Breast epithelium (tissue), 4 donors: ENCODE results near the gene MFN2. TPM values are rescaled to one million over a fixed set of nuclear protein-coding genes. Genes with fewer than 3 reads are reported as not detected.
A peak's percentile ranks its signal among the peaks of the same experiment; 100 is the strongest.

Experiments
- DNase-seq, 2 donors: peaks; one replicate each; pipeline ENCODE4 v3.0.0-alpha.2; 2019; ENCODE audit warnings: low spot score in 2 of 2
- H3K27ac ChIP-seq, 2 donors: fragments of 200-600 bp; sonication (generic) in 1 of 2; one replicate each; pipeline ENCODE4 v1.5.1; 2016 to 2019; ENCODE audit warnings: mild to moderate bottlenecking in 1 of 2
- H3K27me3 ChIP-seq, 2 donors: fragments of 200-600 bp; sonication (generic) in 1 of 2; one replicate each; pipeline versions ENCODE4 v1.5.1 to v1.6.0; 2017 to 2019; ENCODE audit warnings: control low read depth in 1 of 2, mild to moderate bottlenecking in 1 of 2
- H3K36me3 ChIP-seq: fragments of 200-600 bp; one replicate; pipeline ENCODE4 v1.5.1; 2019
- H3K4me1 ChIP-seq, 2 donors: fragments of 200-600 bp; sonication (generic); one replicate each; pipeline ENCODE4 v1.5.1; 2016 to 2019; ENCODE audit warnings: control low read depth in 1 of 2
- H3K4me3 ChIP-seq, 3 donors: fragments of 200-600 bp; sonication (generic); 1 replicate in 2 of 3; 2 replicates in 1 of 3; pipeline ENCODE4 v1.5.1; 2016 to 2019; ENCODE audit warnings: mild to moderate bottlenecking in 3 of 3, moderate library complexity in 2 of 3
- H3K9me3 ChIP-seq, 2 donors: fragments of 200-600 bp; sonication (generic) in 1 of 2; one replicate each; pipeline ENCODE4 v1.5.1; 2016 to 2019; ENCODE audit warnings: control low read depth in 1 of 2
- POLR2A ChIP-seq: fragments of 450-650 bp; IDR thresholded peaks from one replicate; pipeline ENCODE4 v1.6.1; 2016; ENCODE audit warnings: antibody characterized with exemption, mild to moderate bottlenecking, moderate library complexity
- POLR2AphosphoS5 ChIP-seq, 3 donors: sonication (generic); formaldehyde crosslinking; IDR thresholded peaks; one replicate each; pipeline ENCODE4 v1.6.1; 2017; ENCODE audit warnings: antibody characterized with exemption in 3 of 3
- intact Hi-C: fragments of 100-400 bp; cut with DNase I; formaldehyde crosslinking; loops from one replicate; pipeline ENCODE4 v1.15.1; 2023; ENCODE audit warnings: low total_unique reads
- total RNA-seq, 3 donors: library from RNA; depleted of rRNA; stranded (reverse); fragments of >200 nt; gene quantifications; one replicate each; pipeline ENCODE4 v1.1.0, GENCODE V29; 2016
- TF ChIP-seq, protein P1 (sequence below), 3 donors: fragments of 450-650 bp; IDR thresholded peaks; one replicate each; pipeline ENCODE4 v1.5.1; 2016 to 2017; ENCODE audit warnings: antibody characterized with exemption in 3 of 3, mild to moderate bottlenecking in 3 of 3, moderate library complexity in 3 of 3

MFN2 gene
- total RNA-seq, 3 donors from 2014 or later: 51.4 to 64.9 (median 62.1) TPM

GRCh38 chr1:12052008-12052573 lies 71.8 kb downstream of the MFN2 start:
- H3K9me3 ChIP-seq: no peaks in the 10 kb centered on the region
- TF ChIP-seq POLR2AphosphoS5 (IDR thresholded peaks at IDR 0.05) (no peak), POLR2A (no peak)
- TF ChIP-seq, protein P1, sequence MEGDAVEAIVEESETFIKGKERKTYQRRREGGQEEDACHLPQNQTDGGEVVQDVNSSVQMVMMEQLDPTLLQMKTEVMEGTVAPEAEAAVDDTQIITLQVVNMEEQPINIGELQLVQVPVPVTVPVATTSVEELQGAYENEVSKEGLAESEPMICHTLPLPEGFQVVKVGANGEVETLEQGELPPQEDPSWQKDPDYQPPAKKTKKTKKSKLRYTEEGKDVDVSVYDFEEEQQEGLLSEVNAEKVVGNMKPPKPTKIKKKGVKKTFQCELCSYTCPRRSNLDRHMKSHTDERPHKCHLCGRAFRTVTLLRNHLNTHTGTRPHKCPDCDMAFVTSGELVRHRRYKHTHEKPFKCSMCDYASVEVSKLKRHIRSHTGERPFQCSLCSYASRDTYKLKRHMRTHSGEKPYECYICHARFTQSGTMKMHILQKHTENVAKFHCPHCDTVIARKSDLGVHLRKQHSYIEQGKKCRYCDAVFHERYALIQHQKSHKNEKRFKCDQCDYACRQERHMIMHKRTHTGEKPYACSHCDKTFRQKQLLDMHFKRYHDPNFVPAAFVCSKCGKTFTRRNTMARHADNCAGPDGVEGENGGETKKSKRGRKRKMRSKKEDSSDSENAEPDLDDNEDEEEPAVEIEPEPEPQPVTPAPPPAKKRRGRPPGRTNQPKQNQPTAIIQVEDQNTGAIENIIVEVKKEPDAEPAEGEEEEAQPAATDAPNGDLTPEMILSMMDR (IDR thresholded peaks at IDR 0.05): no peak
- peak overlapping the region; percentile 26 to 48 for H3K27ac ChIP-seq
- H3K36me3 ChIP-seq: no peaks in the 10 kb centered on the region
- H3K27me3 ChIP-seq: no peaks in the 10 kb centered on the region
- intact Hi-C loops: no loop called here
- DNase-seq: no peak
- no peak overlapping the region for H3K4me3 ChIP-seq
- H3K4me1 ChIP-seq: no peaks in the 10 kb centered on the region

GRCh38 chr1:12052997-12053686 lies 72.9 kb downstream of the MFN2 start:
- intact Hi-C loops: no loop called here
- TF ChIP-seq, protein P1 (IDR thresholded peaks at IDR 0.05): peak in 1 of 3 donors; percentile 16
- no peak for TF ChIP-seq POLR2AphosphoS5 (IDR thresholded peaks at IDR 0.05)
- no peak for TF ChIP-seq POLR2A
- no peaks in the 10 kb centered on the region for H3K4me1 ChIP-seq
- H3K27ac ChIP-seq: peak overlapping the region in 1 of 2 donors; percentile 48
- H3K36me3 ChIP-seq: no peaks in the 10 kb centered on the region
- H3K9me3 ChIP-seq: no peaks in the 10 kb centered on the region
- no peak overlapping the region for H3K4me3 ChIP-seq
- peak in 1 of 2 donors; percentile 19 for DNase-seq
- no peaks in the 10 kb centered on the region for H3K27me3 ChIP-seq

- TF ChIP-seq POLR2A (no peak), POLR2AphosphoS5 (IDR thresholded peaks at IDR 0.05) (no peak)
- TF ChIP-seq, protein P1 (IDR thresholded peaks at IDR 0.05): no peak
Measured at GRCh38 chr1:12053752-12054548, 73.7 kb downstream of the MFN2 start.

GRCh38 chr1:12055259-12055658 lies 75.0 kb downstream of the MFN2 start:
- TF ChIP-seq, protein P1 (IDR thresholded peaks at IDR 0.05): no peak
- TF ChIP-seq POLR2A (no peak), POLR2AphosphoS5 (IDR thresholded peaks at IDR 0.05) (no peak)
- no peaks in the 10 kb centered on the region for H3K4me1 ChIP-seq
- no peaks in the 10 kb centered on the region for H3K36me3 ChIP-seq
- H3K9me3 ChIP-seq: no peaks in the 10 kb centered on the region
- H3K27ac ChIP-seq: no peak overlapping the region
- H3K4me3 ChIP-seq: no peak overlapping the region
- no peak for DNase-seq
- no peaks in the 10 kb centered on the region for H3K27me3 ChIP-seq
- intact Hi-C loops: no loop called here

More at GRCh38 chr1:12053752-12054548, 73.7 kb downstream of the MFN2 start:
- intact Hi-C loops: no loop called here
- no peaks in the 10 kb centered on the region for H3K9me3 ChIP-seq
- no peaks in the 10 kb centered on the region for H3K27me3 ChIP-seq
- H3K27ac ChIP-seq: no peak overlapping the region
- no peak for DNase-seq
- no peaks in the 10 kb centered on the region for H3K36me3 ChIP-seq
- H3K4me1 ChIP-seq: no peaks in the 10 kb centered on the region
- H3K4me3 ChIP-seq: no peak overlapping the region
